Transverse colon (tissue), 4 donors: ENCODE results near the gene IZUMO4. TPM values are rescaled to one million over a fixed set of nuclear protein-coding genes. Genes with fewer than 3 reads are reported as not detected.

Experiments
- DNase-seq: peaks from one replicate; pipeline ENCODE4 v3.0.0-alpha.2; 2019
- H3K27ac ChIP-seq, 4 donors: fragments of 200-600 bp; sonication (generic); 2 replicates each; pipeline ENCODE4 v1.5.1; 2016 to 2018; ENCODE audit warnings: inconsistent platforms in 4 of 4
- H3K27me3 ChIP-seq: fragments of 200-600 bp; sonication (generic); 2 replicates; pipeline ENCODE4 v1.5.1; 2017; ENCODE audit warnings: inconsistent platforms
- H3K36me3 ChIP-seq, 4 donors: fragments of 200-600 bp; sonication (generic); 2 replicates each; pipeline ENCODE4 v1.5.1; 2017 to 2019; ENCODE audit warnings: inconsistent platforms in 4 of 4
- H3K4me1 ChIP-seq, 4 donors: fragments of 200-600 bp; sonication (generic); 2 replicates each; pipeline ENCODE4 v1.5.1; 2017 to 2020; ENCODE audit warnings: inconsistent platforms in 4 of 4
- H3K4me3 ChIP-seq, 4 donors: fragments of 200-600 bp; sonication (generic); 1 replicate in 1 of 4; 2 replicates in 3 of 4; pipeline versions ENCODE4 v1.5.1 to v1.6.1; 2017 to 2019; ENCODE audit warnings: inconsistent platforms in 4 of 4
- H3K9me3 ChIP-seq, 2 donors: fragments of 200-600 bp; sonication (generic); 2 replicates each; pipeline ENCODE4 v1.5.1; 2017 to 2019; ENCODE audit warnings: inconsistent platforms in 2 of 2
- CTCF ChIP-seq, 5 experiments: fragments of 200-600 bp in 3 of 5; fragments of 450-650 bp in 2 of 5; sonication (generic) in 3 of 5; IDR thresholded peaks; 1 replicate in 2 of 5; 2 replicates in 3 of 5; pipeline ENCODE4 v1.5.1; 2016 to 2017; ENCODE audit warnings: antibody characterized with exemption in 5 of 5, inconsistent platforms in 3 of 5, mild to moderate bottlenecking in 2 of 5, moderate library complexity in 1 of 5
- EP300 ChIP-seq: sonication (generic); formaldehyde crosslinking; IDR thresholded peaks from one replicate; pipeline ENCODE4 v1.6.1; 2017; ENCODE audit warnings: antibody characterized with exemption, low read depth
- POLR2A ChIP-seq: fragments of 450-650 bp; IDR thresholded peaks from one replicate; pipeline ENCODE4 v1.6.1; 2016; ENCODE audit warnings: antibody characterized with exemption, mild to moderate bottlenecking, moderate library complexity
- POLR2AphosphoS5 ChIP-seq, 3 donors: sonication (generic); formaldehyde crosslinking; IDR thresholded peaks; one replicate each; pipeline ENCODE4 v1.6.1; 2016; ENCODE audit warnings: antibody characterized with exemption in 3 of 3
- WGBS, 2 donors: methylation state at CpG; one replicate each; pipeline ENCODE4 v1.1.5; 2018; ENCODE audit warnings: low coverage in 1 of 2; 5-methylcytosine and 5-hydroxymethylcytosine counted together
- in situ Hi-C, 4 donors: fragments of 200-750 bp; cut with MboI; loops; one replicate each; pipeline versions ENCODE4 v1.15.0 to v1.15.1; 2017; ENCODE audit warnings: low sequenced_read_pairs in 3 of 4, low pct_ligation_motif_present in 1 of 4, low pct_unique_long_range_greater_than_20kb in 1 of 4
- intact Hi-C: fragments of 100-400 bp; cut with DNase I; formaldehyde crosslinking; loops from one replicate; pipeline ENCODE4 v1.15.1; 2023; ENCODE audit warnings: low total_unique reads
- total RNA-seq, 4 donors: library from RNA; depleted of rRNA; stranded (reverse); fragments of >200 nt; gene quantifications; one replicate each; pipeline ENCODE4 v1.1.0, GENCODE V29; 2016

The IZUMO4 gene
- total RNA-seq, 4 donors from 2014 or later = 2.3 to 5.4 TPM; not detected in 2

- H3K27ac ChIP-seq = peak overlapping the region; percentile 68 to 85 (median 84)
- H3K4me3 ChIP-seq = peak overlapping the region; percentile 23 to 47 (median 40)
- H3K27me3 ChIP-seq = no peaks in the 10 kb centered on the region
- H3K36me3 ChIP-seq = peaks cover 0 to 17% (median 6%) of the 10 kb centered on the region in 4 donors
- peaks cover 6 to 41% (median 38%) of the 10 kb centered on the region in 4 donors for H3K4me1 ChIP-seq
- no peak for TF ChIP-seq CTCF (IDR thresholded peaks at IDR 0.05)
- TF ChIP-seq EP300 = no peak
- peak; percentile 7 for TF ChIP-seq POLR2A
- TF ChIP-seq POLR2AphosphoS5 (IDR thresholded peaks at IDR 0.05) = no peak
- DNase-seq = peak; percentile 36
- intact Hi-C loops (no loop called here), in situ Hi-C loops (no loop called here)
- no peaks in the 10 kb centered on the region for H3K9me3 ChIP-seq
- 14% methylated on average over 30 of the region's 30 CpGs; no CpG with 5 or more reads in 1 of the 2 donors for WGBS, 2 donors
Measured at GRCh38 chr19:2097203-2097885, 629 bp downstream of the IZUMO4 start.

- H3K9me3 ChIP-seq = no peaks in the 10 kb centered on the region
- peak overlapping the region in 1 of 4 donors; percentile 83 for H3K27ac ChIP-seq
- peaks cover 6 to 37% (median 35%) of the 10 kb centered on the region in 4 donors for H3K4me1 ChIP-seq
- in situ Hi-C loops (no loop called here), intact Hi-C loops (no loop called here)
- no peak overlapping the region for H3K4me3 ChIP-seq
- peaks cover 0 to 17% (median 7%) of the 10 kb centered on the region in 4 donors for H3K36me3 ChIP-seq
- no peaks in the 10 kb centered on the region for H3K27me3 ChIP-seq
- WGBS, 2 donors = 89% methylated on average over 18 of the region's 23 CpGs; no CpG with 5 or more reads in 1 of the 2 donors
- no peak for TF ChIP-seq POLR2A
- no peak for TF ChIP-seq EP300
- TF ChIP-seq POLR2AphosphoS5 (IDR thresholded peaks at IDR 0.05) = no peak
- no peak for TF ChIP-seq CTCF (IDR thresholded peaks at IDR 0.05)
- DNase-seq = no peak
Measured at GRCh38 chr19:2097886-2098327, 1.2 kb downstream of the IZUMO4 start.

GRCh38 chr19:2099054-2099501, 2.4 kb downstream of the IZUMO4 start:
- TF ChIP-seq CTCF (IDR thresholded peaks at IDR 0.05) (no peak), EP300 (no peak), POLR2A (no peak), POLR2AphosphoS5 (IDR thresholded peaks at IDR 0.05) (no peak)
- H3K9me3 ChIP-seq = no peaks in the 10 kb centered on the region
- DNase-seq = no peak
- no peak overlapping the region for H3K4me3 ChIP-seq
- no peaks in the 10 kb centered on the region for H3K27me3 ChIP-seq
- intact Hi-C loops (no loop called here), in situ Hi-C loops (no loop called here)
- 69 to 70% methylated on average over 2 to 9 of the region's 16 CpGs for WGBS, 2 donors
- peaks cover 0 to 17% (median 7%) of the 10 kb centered on the region in 4 donors for H3K36me3 ChIP-seq
- H3K4me1 ChIP-seq = peaks cover 6 to 26% (median 23%) of the 10 kb centered on the region in 4 donors
- no peak overlapping the region for H3K27ac ChIP-seq

- Histone ChIP-seq H3K36me3 (peaks cover 0 to 22% (median 7%) of the 10 kb centered on the region in 4 donors), H3K4me3 (no peak overlapping the region), H3K27ac (no peak overlapping the region), H3K4me1 (peaks cover 6 to 15% (median 13%) of the 10 kb centered on the region in 4 donors), H3K9me3 (no peaks in the 10 kb centered on the region), H3K27me3 (no peaks in the 10 kb centered on the region)
- intact Hi-C loops (no loop called here), in situ Hi-C loops (no loop called here)
- DNase-seq = no peak
- WGBS, 2 donors = 92% methylated on average over 32 of the region's 39 CpGs; no CpG with 5 or more reads in 1 of the 2 donors
- TF ChIP-seq CTCF (IDR thresholded peaks at IDR 0.05) = no peak
- no peak for TF ChIP-seq EP300
- no peak for TF ChIP-seq POLR2A
- TF ChIP-seq POLR2AphosphoS5 (IDR thresholded peaks at IDR 0.05) = no peak
Measured at GRCh38 chr19:2099937-2100718, 3.4 kb downstream of the IZUMO4 start.
